Uterus (tissue), 4 donors: ENCODE results near the gene CATSPERD. TPM values are rescaled to one million over a fixed set of nuclear protein-coding genes. Genes with fewer than 3 reads are reported as not detected.
A peak's percentile ranks its signal among the peaks of the same experiment; 100 is the strongest.
"Not testable (repeated sequence)": the region's sequence is repeated elsewhere in the genome, so short reads cannot be mapped to it uniquely, and the experiment has no call there.

Experiments used
- DNase-seq, 2 donors: peaks; one replicate each; pipeline ENCODE4 v3.0.0-alpha.2; 2019 to 2020
- H3K27ac ChIP-seq, 2 donors: fragments of 200-600 bp; sonication (generic); 1 replicate in 1 of 2; 2 replicates in 1 of 2; pipeline ENCODE4 v1.5.1; 2016 to 2018
- H3K27me3 ChIP-seq, 2 donors: fragments of 200-600 bp; sonication (generic); one replicate each; pipeline ENCODE4 v1.5.1; 2018 to 2019; ENCODE audit warnings: control low read depth in 1 of 2
- H3K36me3 ChIP-seq, 2 donors: fragments of 200-600 bp; sonication (generic); one replicate each; pipeline ENCODE4 v1.5.1; 2019; ENCODE audit warnings: control low read depth in 1 of 2
- H3K4me1 ChIP-seq, 2 donors: fragments of 200-600 bp; sonication (generic); one replicate each; pipeline ENCODE4 v1.5.1; 2018 to 2019; ENCODE audit warnings: control low read depth in 1 of 2
- H3K4me3 ChIP-seq, 2 donors: fragments of 200-600 bp; sonication (generic); 1 replicate in 1 of 2; 2 replicates in 1 of 2; pipeline ENCODE4 v1.5.1; 2018 to 2019; ENCODE audit warnings: mild to moderate bottlenecking in 1 of 2
- H3K9me3 ChIP-seq, 2 donors: fragments of 200-600 bp; sonication (generic); one replicate each; pipeline ENCODE4 v1.5.1; 2019; ENCODE audit warnings: control low read depth in 1 of 2
- CTCF ChIP-seq, 4 experiments: fragments of 200-600 bp in 2 of 4; fragments of 450-650 bp in 2 of 4; sonication (generic) in 2 of 4; IDR thresholded peaks; one replicate each; pipeline ENCODE4 v1.5.1; 2016 to 2019; ENCODE audit warnings: antibody characterized with exemption in 4 of 4, mild to moderate bottlenecking in 2 of 4, moderate library complexity in 1 of 4
- POLR2A ChIP-seq, 2 donors: fragments of 450-650 bp; IDR thresholded peaks; one replicate each; pipeline ENCODE4 v1.6.1; 2016; ENCODE audit warnings: antibody characterized with exemption in 2 of 2, mild to moderate bottlenecking in 1 of 2, moderate library complexity in 1 of 2
- intact Hi-C: fragments of 100-400 bp; cut with DNase I; formaldehyde crosslinking; loops from one replicate; pipeline ENCODE4 v1.15.1; 2023; ENCODE audit warnings: low total_unique reads
- total RNA-seq, 4 donors: library from RNA; depleted of rRNA in 3 of 4; stranded (reverse); fragments of >200 nt in 3 of 4; gene quantifications; one replicate each; pipeline versions ENCODE4 v1.1.0 to v1.2.4, GENCODE V29; 2014 to 2023
- donor health status: DM: yes; HTN: yes; CAD: no.

Gene CATSPERD
- total RNA-seq, 4 donors from 2014 or later, result not detected

- no peak for DNase-seq
- H3K36me3 ChIP-seq, result no peaks in the 10 kb centered on the region
- H3K4me3 ChIP-seq, result peak overlapping the region; percentile 94 to 97
- TF ChIP-seq POLR2A (IDR thresholded peaks at IDR 0.05) (no peak), CTCF (IDR thresholded peaks at IDR 0.05) (no peak)
- H3K27ac ChIP-seq, result peak overlapping the region in 1 of 2 donors; percentile 96
- H3K9me3 ChIP-seq, result no peaks in the 10 kb centered on the region
- intact Hi-C loops, result no loop called here
- no peaks in the 10 kb centered on the region for H3K27me3 ChIP-seq
- H3K4me1 ChIP-seq, result peaks cover 0 to 12% of the 10 kb centered on the region in 2 donors
Observed at GRCh38 chr19:5718579-5719273, 1.7 kb upstream of the CATSPERD start.

GRCh38 chr19:5719274-5719960 lies 1.0 kb upstream of the CATSPERD start:
- no peak for DNase-seq
- Histone ChIP-seq H3K36me3 (no peaks in the 10 kb centered on the region), H3K27me3 (no peaks in the 10 kb centered on the region), H3K27ac (peak overlapping the region; percentile 92 to 96), H3K9me3 (no peaks in the 10 kb centered on the region), H3K4me3 (peak overlapping the region; percentile 94 to 97), H3K4me1 (peaks cover 0 to 12% of the 10 kb centered on the region in 2 donors)
- intact Hi-C loops, result no loop called here
- TF ChIP-seq CTCF (IDR thresholded peaks at IDR 0.05) (no peak), POLR2A (IDR thresholded peaks at IDR 0.05) (no peak)

GRCh38 chr19:5727453-5728050 lies 7.1 kb downstream of the CATSPERD start:
- no peaks in the 10 kb centered on the region for H3K27me3 ChIP-seq
- no peak overlapping the region for H3K27ac ChIP-seq
- TF ChIP-seq POLR2A (IDR thresholded peaks at IDR 0.05) (no peak), CTCF (IDR thresholded peaks at IDR 0.05) (no peak)
- H3K36me3 ChIP-seq, result no peaks in the 10 kb centered on the region
- no peaks in the 10 kb centered on the region for H3K4me1 ChIP-seq
- DNase-seq, result no peak
- peaks cover 0 to 12% of the 10 kb centered on the region in 2 donors for H3K9me3 ChIP-seq
- intact Hi-C loops, result no loop called here
- no peak overlapping the region for H3K4me3 ChIP-seq

- H3K9me3 ChIP-seq, result peaks cover 0 to 12% of the 10 kb centered on the region in 2 donors
- H3K4me3 ChIP-seq, DNase-seq, H3K36me3 ChIP-seq, H3K27me3 ChIP-seq, H3K27ac ChIP-seq, H3K4me1 ChIP-seq, intact Hi-C loops: not testable (repeated sequence)
Observed at GRCh38 chr19:5733172-5733571, 12.7 kb downstream of the CATSPERD start.

- Histone ChIP-seq H3K27ac (no peak overlapping the region), H3K4me3 (no peak overlapping the region), H3K9me3 (no peaks in the 10 kb centered on the region), H3K4me1 (no peaks in the 10 kb centered on the region), H3K27me3 (no peaks in the 10 kb centered on the region), H3K36me3 (no peaks in the 10 kb centered on the region)
- DNase-seq, result no peak
- TF ChIP-seq POLR2A (IDR thresholded peaks at IDR 0.05), result no peak
- TF ChIP-seq CTCF (IDR thresholded peaks at IDR 0.05), result no peak
- intact Hi-C loops, result no loop called here
Observed at GRCh38 chr19:5738423-5738822, 18.0 kb downstream of the CATSPERD start.
